Neural cell (in vitro differentiated cells): ENCODE measurements around the gene EHD4. TPM values are rescaled to one million over a fixed set of nuclear protein-coding genes. Genes with fewer than 3 reads are reported as not detected.
A peak's percentile ranks its signal among the peaks of the same experiment; 100 is the strongest.

Experiments used
- H2AFZ ChIP-seq: fragments of 200-600, 300-800 bp; sonication (generic), shearing (Covaris generic); 2 replicates; pipeline ENCODE4 v1.6.0; 2014; ENCODE audit warnings: low read depth, mild to moderate bottlenecking, antibody characterized with exemption, low read length, moderate library complexity
- H3F3A ChIP-seq: fragments of 200-600 bp; shearing (Covaris generic); 2 replicates; pipeline ENCODE4 v1.6.1; 2016; ENCODE audit warnings: mild to moderate bottlenecking, moderate library complexity, mixed read lengths, antibody characterized with exemption, low read length; ENCODE audit not compliant: insufficient read depth, poor library complexity, severe bottlenecking
- H3K27ac ChIP-seq: fragments of 200-600, 300-800 bp; sonication (generic), shearing (Covaris generic); 2 replicates; pipeline ENCODE4 v1.5.1; 2014; ENCODE audit warnings: mild to moderate bottlenecking, low read length, moderate library complexity
- H3K27me3 ChIP-seq: fragments of 300-800, 200-600 bp; sonication (generic), shearing (Covaris generic); 2 replicates; pipeline ENCODE4 v1.6.0; 2014; ENCODE audit warnings: mild to moderate bottlenecking, low read depth, low read length, moderate library complexity; ENCODE audit not compliant: insufficient read depth
- H3K36me3 ChIP-seq: fragments of 300-800, 200-600 bp; sonication (generic), shearing (Covaris generic); 2 replicates; pipeline ENCODE4 v1.5.1; 2014; ENCODE audit warnings: mild to moderate bottlenecking, antibody characterized with exemption, low read length, moderate library complexity; ENCODE audit not compliant: insufficient read depth
- H3K4me2 ChIP-seq: fragments of 300-800, 200-600 bp; sonication (generic), shearing (Covaris generic); 2 replicates; pipeline ENCODE4 v1.6.0; 2014; ENCODE audit warnings: mild to moderate bottlenecking, low read length
- H3K4me3 ChIP-seq: fragments of 300-800, 200-600 bp; sonication (generic), shearing (Covaris generic); 2 replicates; pipeline ENCODE4 v1.5.1; 2014; ENCODE audit warnings: mild to moderate bottlenecking, low read length, moderate library complexity
- H3K79me2 ChIP-seq: fragments of 200-600 bp; shearing (Covaris generic); replicated peaks from 2 replicates; pipeline ENCODE4 v1.6.0; 2014; ENCODE audit warnings: mild to moderate bottlenecking, low read length, moderate library complexity; ENCODE audit not compliant: insufficient read depth
- H3K9ac ChIP-seq: fragments of 300-800, 200-600 bp; sonication (generic), shearing (Covaris generic); 2 replicates; pipeline ENCODE4 v1.6.1; 2016; ENCODE audit warnings: mild to moderate bottlenecking, low read length, mixed read lengths
- H3K9me2 ChIP-seq: fragments of 200-600 bp; shearing (Covaris generic); 2 replicates; pipeline ENCODE4 v1.6.1; 2016; ENCODE audit warnings: mild to moderate bottlenecking, low read length, mixed read lengths; ENCODE audit not compliant: insufficient read depth
- H3K9me3 ChIP-seq: fragments of 200-600, 300-800 bp; sonication (generic), shearing (Covaris generic); 2 replicates; pipeline ENCODE4 v1.6.1; 2016; ENCODE audit warnings: mild to moderate bottlenecking, mixed run types, low read length, moderate library complexity, mixed read lengths
- H4K20me1 ChIP-seq: fragments of 200-600 bp; shearing (Covaris generic); 2 replicates; pipeline ENCODE4 v1.6.1; 2016; ENCODE audit warnings: mild to moderate bottlenecking, mixed run types; ENCODE audit not compliant: insufficient read depth
- CTCF ChIP-seq: fragments of 450-650 bp; IDR thresholded peaks from 2 replicates; pipeline ENCODE4 v1.5.1; 2014; ENCODE audit warnings: antibody characterized with exemption, mild to moderate bottlenecking, moderate library complexity; ENCODE audit not compliant: poor library complexity, severe bottlenecking
- EP300 ChIP-seq: fragments of 450-650 bp; conservative IDR thresholded peaks from 2 replicates; pipeline ENCODE4 v1.6.1; 2014; ENCODE audit warnings: antibody characterized with exemption, mild to moderate bottlenecking, moderate library complexity; ENCODE audit not compliant: poor library complexity, severe bottlenecking
- EZH2 ChIP-seq: fragments of 200-600, 300-800 bp; shearing (Covaris generic), sonication (generic); IDR thresholded peaks from 2 replicates; pipeline ENCODE4 v1.6.1; 2014; ENCODE audit warnings: antibody characterized with exemption, low read length, borderline replicate concordance, mild to moderate bottlenecking; ENCODE audit not compliant: insufficient read depth, poor library complexity, severe bottlenecking
- MXI1 ChIP-seq: fragments of 450-650 bp; conservative IDR thresholded peaks from 2 replicates; pipeline ENCODE4 v1.6.1; 2014; ENCODE audit warnings: antibody characterized with exemption, mild to moderate bottlenecking; ENCODE audit not compliant: poor library complexity, severe bottlenecking
- POLR2AphosphoS5 ChIP-seq: IDR thresholded peaks from 2 replicates; pipeline ENCODE4 v1.6.1; 2012
- RAD21 ChIP-seq: fragments of 450-650 bp; conservative IDR thresholded peaks from 2 replicates; pipeline ENCODE4 v1.6.1; 2014; ENCODE audit warnings: antibody characterized with exemption, mild to moderate bottlenecking, moderate library complexity
- REST ChIP-seq: IDR thresholded peaks from 2 replicates; pipeline ENCODE4 v1.6.1; 2012; ENCODE audit warnings: borderline replicate concordance
- SMC3 ChIP-seq: fragments of 450-650 bp; conservative IDR thresholded peaks from 2 replicates; pipeline ENCODE4 v1.6.1; 2014; ENCODE audit warnings: antibody characterized with exemption, mild to moderate bottlenecking, moderate library complexity; ENCODE audit not compliant: poor library complexity
- TAF1 ChIP-seq: IDR thresholded peaks from 2 replicates; pipeline ENCODE4 v1.6.1; 2012; ENCODE audit warnings: low read depth
- polyA plus RNA-seq: library from polyadenylated mRNA; depleted of rRNA; stranded (reverse); fragments of >200 nt; gene quantifications from 2 replicates; pipeline ENCODE4 v1.2.3, GENCODE V29; 2014

Gene EHD4
- polyA plus RNA-seq, 1 donor from 2014 or later, result 0.09 TPM

DNA sequence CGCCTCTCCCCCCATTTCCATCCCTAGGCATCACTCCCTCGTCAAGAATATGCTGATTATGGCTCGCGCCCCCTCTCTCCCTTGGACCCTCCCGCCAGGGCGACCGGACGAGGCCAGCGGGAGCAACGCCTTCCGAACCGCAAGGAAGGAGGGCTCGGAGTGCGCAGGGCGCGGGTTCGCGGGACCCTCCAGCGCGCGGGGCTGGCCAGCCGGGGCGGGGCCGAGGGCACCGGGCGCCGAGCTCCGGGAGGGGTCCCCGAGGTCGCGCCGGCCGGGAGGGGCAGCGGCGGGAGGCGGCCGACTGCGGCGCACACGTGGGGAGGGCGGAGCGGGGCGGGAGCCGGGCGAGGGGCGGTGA is 483 bp downstream of the EHD4 start:
- no peak overlapping the region for H2AFZ ChIP-seq
- peaks cover 26% of the 10 kb centered on the region for H3K27me3 ChIP-seq
- no peaks in the 10 kb centered on the region for H3K9me2 ChIP-seq
- no peaks in the 10 kb centered on the region for H4K20me1 ChIP-seq
- TF ChIP-seq RAD21 (no peak), MXI1 (no peak), TAF1 (no peak), EZH2 (no peak), CTCF (no peak), POLR2AphosphoS5 (no peak), EP300 (no peak), SMC3 (no peak), REST (no peak)
- no peak overlapping the region for H3K4me2 ChIP-seq
- no peaks in the 10 kb centered on the region for H3F3A ChIP-seq
- H3K79me2 ChIP-seq, result no peaks in the 10 kb centered on the region
- no peak overlapping the region for H3K27ac ChIP-seq
- H3K36me3 ChIP-seq, result no peaks in the 10 kb centered on the region
- H3K9me3 ChIP-seq, result no peaks in the 10 kb centered on the region
- H3K9ac ChIP-seq, result peak overlapping the region; percentile 59
- H3K4me3 ChIP-seq, result peak overlapping the region; percentile 90

- Histone ChIP-seq H3K79me2 (no peaks in the 10 kb centered on the region), H3F3A (no peaks in the 10 kb centered on the region), H3K9me3 (no peaks in the 10 kb centered on the region), H3K27me3 (peaks cover 26% of the 10 kb centered on the region), H4K20me1 (no peaks in the 10 kb centered on the region), H3K4me2 (no peak overlapping the region), H3K9me2 (no peaks in the 10 kb centered on the region), H3K27ac (no peak overlapping the region), H2AFZ (no peak overlapping the region), H3K9ac (peak overlapping the region; percentile 59), H3K36me3 (no peaks in the 10 kb centered on the region), H3K4me3 (peak overlapping the region; percentile 90)
- TF ChIP-seq CTCF, result no peak
- TF ChIP-seq EP300, result no peak
- no peak for TF ChIP-seq RAD21
- no peak for TF ChIP-seq SMC3
- no peak for TF ChIP-seq TAF1
- no peak for TF ChIP-seq POLR2AphosphoS5
- TF ChIP-seq MXI1, result no peak
- TF ChIP-seq EZH2, result no peak
- no peak for TF ChIP-seq REST
Measured at GRCh38 chr15:41971089-41971894, 1.1 kb downstream of the EHD4 start.
